Gastroesophageal sphincter (tissue), 3 donors: Measurements from ENCODE around the gene ZNF599.

ENCODE experiments used
- POLR2A ChIP-seq, 2 donors: fragments of 450-650 bp; IDR thresholded peaks; one replicate each; pipeline ENCODE4 v1.6.1; 2017; ENCODE audit warnings: antibody characterized with exemption in 2 of 2, mild to moderate bottlenecking in 2 of 2, moderate library complexity in 1 of 2
- POLR2AphosphoS5 ChIP-seq: sonication (generic); formaldehyde crosslinking; IDR thresholded peaks from one replicate; pipeline ENCODE4 v1.6.1; 2017; ENCODE audit warnings: antibody characterized with exemption
- TF ChIP-seq, protein P1 (sequence below), 4 experiments: fragments of 200-600 bp in 2 of 4; fragments of 450-650 bp in 2 of 4; sonication (generic) in 1 of 4; IDR thresholded peaks; one replicate each; pipeline ENCODE4 v1.5.1; 2017 to 2019; ENCODE audit warnings: antibody characterized with exemption in 4 of 4, mild to moderate bottlenecking in 2 of 4, moderate library complexity in 2 of 4

- TF ChIP-seq, protein P1, sequence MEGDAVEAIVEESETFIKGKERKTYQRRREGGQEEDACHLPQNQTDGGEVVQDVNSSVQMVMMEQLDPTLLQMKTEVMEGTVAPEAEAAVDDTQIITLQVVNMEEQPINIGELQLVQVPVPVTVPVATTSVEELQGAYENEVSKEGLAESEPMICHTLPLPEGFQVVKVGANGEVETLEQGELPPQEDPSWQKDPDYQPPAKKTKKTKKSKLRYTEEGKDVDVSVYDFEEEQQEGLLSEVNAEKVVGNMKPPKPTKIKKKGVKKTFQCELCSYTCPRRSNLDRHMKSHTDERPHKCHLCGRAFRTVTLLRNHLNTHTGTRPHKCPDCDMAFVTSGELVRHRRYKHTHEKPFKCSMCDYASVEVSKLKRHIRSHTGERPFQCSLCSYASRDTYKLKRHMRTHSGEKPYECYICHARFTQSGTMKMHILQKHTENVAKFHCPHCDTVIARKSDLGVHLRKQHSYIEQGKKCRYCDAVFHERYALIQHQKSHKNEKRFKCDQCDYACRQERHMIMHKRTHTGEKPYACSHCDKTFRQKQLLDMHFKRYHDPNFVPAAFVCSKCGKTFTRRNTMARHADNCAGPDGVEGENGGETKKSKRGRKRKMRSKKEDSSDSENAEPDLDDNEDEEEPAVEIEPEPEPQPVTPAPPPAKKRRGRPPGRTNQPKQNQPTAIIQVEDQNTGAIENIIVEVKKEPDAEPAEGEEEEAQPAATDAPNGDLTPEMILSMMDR (IDR thresholded peaks at IDR 0.05) = no peak
- TF ChIP-seq POLR2A (IDR thresholded peaks at IDR 0.05) (no peak), POLR2AphosphoS5 (no peak)
Measured at GRCh38 chr19:34786236-34786635, 13.2 kb upstream of the ZNF599 start.
